GM13976 (cell line): Measurements from ENCODE around the gene C16orf78.

Source experiments
- DNase-seq: peaks from one replicate; pipeline ENCODE4 v3.0.0; 2012; ENCODE audit warnings: low spot score
- in situ Hi-C: fragments of 300-500 bp; cut with MboI; formaldehyde crosslinking; loops from one replicate; pipeline ENCODE4 v1.12.0; 2022; ENCODE audit warnings: low sequenced_read_pairs, mixed read lengths, inconsistent platforms; ENCODE audit not compliant: unreplicated experiment
- TF ChIP-seq, protein P1 (sequence below): IDR thresholded peaks from 2 replicates; pipeline ENCODE4 v1.5.1; 2012; ENCODE audit warnings: borderline replicate concordance, mild to moderate bottlenecking; ENCODE audit not compliant: insufficient read depth; ENCODE audit errors: extremely low read depth, missing control alignments, control extremely low read depth

C16orf78 gene

DNA sequence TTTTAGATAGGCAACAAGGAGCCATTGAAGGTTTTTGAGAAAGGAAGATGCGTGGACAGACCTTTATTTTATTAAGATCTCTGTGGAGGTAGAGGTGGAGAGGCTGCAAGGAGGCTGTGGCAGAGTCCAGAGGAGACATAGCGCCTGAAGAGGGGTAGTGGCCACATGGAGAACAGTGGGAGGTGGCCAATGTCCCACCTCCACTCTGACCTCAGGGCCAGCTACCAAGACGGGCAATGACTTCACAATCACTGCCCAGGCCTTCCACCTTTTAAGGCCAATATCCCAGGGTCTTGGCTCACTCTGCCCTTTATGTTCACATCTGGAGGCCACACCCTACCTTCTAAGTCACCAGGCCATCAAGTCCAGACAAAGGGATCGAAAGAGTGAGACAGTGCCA, at the start of gene C16orf78:
TSS of gene C16orf78 (plus strand) at position 301 of the 400 bp plus-strand sequence. CDS start 136 bp downstream, outside the sequence.
- TF ChIP-seq, protein P1, sequence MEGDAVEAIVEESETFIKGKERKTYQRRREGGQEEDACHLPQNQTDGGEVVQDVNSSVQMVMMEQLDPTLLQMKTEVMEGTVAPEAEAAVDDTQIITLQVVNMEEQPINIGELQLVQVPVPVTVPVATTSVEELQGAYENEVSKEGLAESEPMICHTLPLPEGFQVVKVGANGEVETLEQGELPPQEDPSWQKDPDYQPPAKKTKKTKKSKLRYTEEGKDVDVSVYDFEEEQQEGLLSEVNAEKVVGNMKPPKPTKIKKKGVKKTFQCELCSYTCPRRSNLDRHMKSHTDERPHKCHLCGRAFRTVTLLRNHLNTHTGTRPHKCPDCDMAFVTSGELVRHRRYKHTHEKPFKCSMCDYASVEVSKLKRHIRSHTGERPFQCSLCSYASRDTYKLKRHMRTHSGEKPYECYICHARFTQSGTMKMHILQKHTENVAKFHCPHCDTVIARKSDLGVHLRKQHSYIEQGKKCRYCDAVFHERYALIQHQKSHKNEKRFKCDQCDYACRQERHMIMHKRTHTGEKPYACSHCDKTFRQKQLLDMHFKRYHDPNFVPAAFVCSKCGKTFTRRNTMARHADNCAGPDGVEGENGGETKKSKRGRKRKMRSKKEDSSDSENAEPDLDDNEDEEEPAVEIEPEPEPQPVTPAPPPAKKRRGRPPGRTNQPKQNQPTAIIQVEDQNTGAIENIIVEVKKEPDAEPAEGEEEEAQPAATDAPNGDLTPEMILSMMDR = no peak
- in situ Hi-C loops = no loop called here
- DNase-seq = no peak

- TF ChIP-seq, protein P1 = no peak
- in situ Hi-C loops = no loop called here
- DNase-seq = no peak
Measured at GRCh38 chr16:49324703-49325102, 48.9 kb upstream of the C16orf78 start.

DNA sequence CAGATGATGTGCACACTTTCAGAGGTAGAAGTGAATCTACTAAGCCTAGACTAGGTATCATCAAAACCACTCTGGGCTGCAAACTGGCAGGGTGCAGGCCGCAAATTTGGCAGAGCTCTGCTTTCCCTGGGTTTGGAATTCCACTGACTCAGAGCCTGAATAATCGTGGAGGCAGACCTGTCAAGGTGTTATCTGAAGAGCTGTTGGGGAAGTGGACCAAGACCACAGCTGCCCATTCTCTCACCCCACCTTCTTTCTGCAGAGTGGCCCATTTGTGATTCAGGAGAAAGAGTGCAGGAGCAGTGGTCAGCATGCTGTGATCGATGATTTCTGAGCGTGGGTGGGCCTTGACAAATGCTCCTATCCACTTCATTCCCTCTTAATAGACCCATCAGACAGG, 46.1 kb upstream of the C16orf78 start:
- in situ Hi-C loops = no loop called here
- TF ChIP-seq, protein P1 = no peak
- no peak for DNase-seq

- no peak for DNase-seq
- in situ Hi-C loops = no loop called here
- TF ChIP-seq, protein P1 = no peak
Measured at GRCh38 chr16:49328325-49328724, 45.3 kb upstream of the C16orf78 start.

GRCh38 chr16:49330562-49331201, 42.9 kb upstream of the C16orf78 start:
- in situ Hi-C loops = no loop called here
- DNase-seq = no peak
- TF ChIP-seq, protein P1 = no peak

- in situ Hi-C loops = no loop called here
- TF ChIP-seq, protein P1 = no peak
- no peak for DNase-seq
Measured at GRCh38 chr16:49332589-49333258, 40.9 kb upstream of the C16orf78 start.
